GM12873 (cell line): ENCODE results near the gene TMEM145.

Source experiments
- TF ChIP-seq, protein P1 (sequence below): IDR thresholded peaks from 2 replicates; pipeline ENCODE4 v1.5.1; 2012; ENCODE audit warnings: low read depth, mild to moderate bottlenecking, moderate library complexity, low read length, control low read depth; ENCODE audit not compliant: insufficient read depth; ENCODE audit errors: missing control alignments

The TMEM145 gene

DNA sequence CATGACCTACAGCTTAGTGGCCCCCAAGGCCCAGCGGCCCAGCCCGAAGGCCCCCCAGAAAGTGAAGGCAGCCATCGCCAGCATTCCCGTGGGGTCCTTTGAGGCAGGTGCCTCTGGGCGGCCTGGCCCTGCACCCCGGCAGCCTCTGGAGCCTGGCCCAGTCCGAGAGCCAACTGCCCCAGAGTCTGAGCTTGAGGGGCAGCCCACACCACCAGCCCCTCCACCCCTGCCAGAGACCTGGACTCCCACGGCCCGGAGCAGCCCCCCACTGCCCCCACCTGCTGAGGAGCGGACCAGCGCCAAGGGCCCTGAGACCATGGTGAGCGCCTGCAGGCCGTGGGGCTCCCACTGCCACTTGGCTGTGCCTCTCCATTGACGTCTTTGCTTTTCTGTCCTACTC is 20.1 kb upstream of the TMEM145 start:
- TF ChIP-seq, protein P1, sequence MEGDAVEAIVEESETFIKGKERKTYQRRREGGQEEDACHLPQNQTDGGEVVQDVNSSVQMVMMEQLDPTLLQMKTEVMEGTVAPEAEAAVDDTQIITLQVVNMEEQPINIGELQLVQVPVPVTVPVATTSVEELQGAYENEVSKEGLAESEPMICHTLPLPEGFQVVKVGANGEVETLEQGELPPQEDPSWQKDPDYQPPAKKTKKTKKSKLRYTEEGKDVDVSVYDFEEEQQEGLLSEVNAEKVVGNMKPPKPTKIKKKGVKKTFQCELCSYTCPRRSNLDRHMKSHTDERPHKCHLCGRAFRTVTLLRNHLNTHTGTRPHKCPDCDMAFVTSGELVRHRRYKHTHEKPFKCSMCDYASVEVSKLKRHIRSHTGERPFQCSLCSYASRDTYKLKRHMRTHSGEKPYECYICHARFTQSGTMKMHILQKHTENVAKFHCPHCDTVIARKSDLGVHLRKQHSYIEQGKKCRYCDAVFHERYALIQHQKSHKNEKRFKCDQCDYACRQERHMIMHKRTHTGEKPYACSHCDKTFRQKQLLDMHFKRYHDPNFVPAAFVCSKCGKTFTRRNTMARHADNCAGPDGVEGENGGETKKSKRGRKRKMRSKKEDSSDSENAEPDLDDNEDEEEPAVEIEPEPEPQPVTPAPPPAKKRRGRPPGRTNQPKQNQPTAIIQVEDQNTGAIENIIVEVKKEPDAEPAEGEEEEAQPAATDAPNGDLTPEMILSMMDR = no peak

DNA sequence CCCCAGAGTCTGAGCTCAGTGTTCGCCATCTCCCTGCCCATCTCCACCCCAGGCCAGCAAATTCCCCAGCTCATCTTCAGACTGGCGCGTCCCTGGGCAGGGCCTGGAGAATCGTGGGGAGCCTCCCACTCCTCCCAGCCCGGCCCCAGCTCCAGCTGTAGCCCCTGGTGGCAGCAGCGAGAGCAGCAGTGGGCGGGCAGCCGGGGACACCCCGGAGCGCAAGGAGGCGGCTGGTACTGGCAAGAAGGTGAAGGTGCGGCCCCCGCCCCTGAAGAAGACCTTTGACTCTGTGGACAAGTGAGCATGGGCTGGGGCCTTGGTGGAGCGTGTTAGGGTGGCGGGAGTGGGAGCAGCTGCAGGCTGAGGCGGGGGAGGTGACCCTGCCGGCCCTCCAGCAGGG is 19.6 kb upstream of the TMEM145 start:
- TF ChIP-seq, protein P1 = no peak

DNA sequence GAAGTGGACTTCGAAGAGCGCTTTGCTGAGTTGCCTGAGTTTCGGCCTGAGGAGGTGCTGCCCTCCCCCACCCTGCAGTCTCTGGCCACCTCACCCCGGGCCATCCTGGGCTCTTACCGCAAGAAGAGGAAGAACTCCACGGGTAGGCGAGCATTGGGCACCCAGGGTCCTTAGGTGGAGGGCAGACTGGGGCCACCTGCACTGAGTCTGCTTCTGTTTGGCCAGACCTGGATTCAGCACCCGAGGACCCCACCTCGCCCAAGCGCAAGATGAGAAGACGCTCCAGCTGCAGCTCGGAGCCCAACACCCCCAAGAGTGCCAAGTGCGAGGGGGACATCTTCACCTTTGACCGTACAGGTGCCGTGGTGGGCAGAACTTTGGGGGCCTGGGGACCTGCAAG is 19.2 kb upstream of the TMEM145 start:
- TF ChIP-seq, protein P1 = no peak

DNA sequence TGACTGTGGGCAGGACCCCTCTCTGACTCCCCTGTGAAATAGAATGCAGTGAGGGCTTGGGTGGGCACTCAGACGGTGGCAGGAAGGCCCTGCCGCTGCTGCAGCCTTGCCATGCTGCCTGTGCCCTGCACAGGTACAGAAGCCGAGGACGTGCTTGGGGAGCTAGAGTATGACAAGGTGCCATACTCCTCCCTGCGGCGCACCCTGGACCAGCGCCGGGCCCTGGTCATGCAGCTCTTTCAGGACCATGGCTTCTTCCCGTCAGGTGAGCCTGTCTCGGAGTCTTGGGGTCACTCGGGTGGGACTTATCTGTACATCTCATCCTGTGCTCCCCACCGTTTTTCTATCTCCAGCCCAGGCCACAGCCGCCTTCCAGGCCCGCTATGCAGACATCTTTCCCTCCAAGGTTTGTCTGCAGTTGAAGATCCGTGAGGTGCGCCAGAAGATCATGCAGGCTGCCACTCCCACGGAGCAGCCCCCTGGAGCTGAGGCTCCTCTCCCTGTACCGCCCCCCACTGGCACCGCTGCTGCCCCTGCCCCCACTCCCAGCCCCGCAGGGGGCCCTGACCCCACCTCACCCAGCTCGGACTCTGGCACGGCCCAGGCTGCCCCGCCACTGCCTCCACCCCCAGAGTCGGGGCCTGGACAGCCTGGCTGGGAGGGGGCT is 18.5 kb upstream of the TMEM145 start:
- TF ChIP-seq, protein P1 = no peak

DNA sequence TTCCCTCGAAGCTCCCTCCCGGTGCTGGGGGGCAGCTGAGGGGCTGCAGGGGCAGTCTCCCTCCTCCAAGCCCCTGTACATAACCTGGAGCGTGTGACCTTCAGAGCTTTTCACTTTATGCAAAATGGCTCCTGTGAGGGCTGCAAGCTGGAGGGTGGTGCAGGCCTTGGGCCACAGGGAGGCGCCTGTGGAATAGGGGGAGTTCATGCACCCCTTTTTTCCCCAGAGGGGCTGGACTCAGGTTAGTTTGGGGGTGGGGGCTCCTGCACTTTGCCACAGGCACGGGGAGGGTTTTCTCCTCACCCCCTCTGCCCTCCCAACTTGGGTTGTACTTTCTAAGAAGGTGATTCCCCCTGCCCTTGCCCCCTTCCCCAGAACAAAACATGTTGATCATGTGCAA is 17.8 kb upstream of the TMEM145 start:
- TF ChIP-seq, protein P1 = no peak

DNA sequence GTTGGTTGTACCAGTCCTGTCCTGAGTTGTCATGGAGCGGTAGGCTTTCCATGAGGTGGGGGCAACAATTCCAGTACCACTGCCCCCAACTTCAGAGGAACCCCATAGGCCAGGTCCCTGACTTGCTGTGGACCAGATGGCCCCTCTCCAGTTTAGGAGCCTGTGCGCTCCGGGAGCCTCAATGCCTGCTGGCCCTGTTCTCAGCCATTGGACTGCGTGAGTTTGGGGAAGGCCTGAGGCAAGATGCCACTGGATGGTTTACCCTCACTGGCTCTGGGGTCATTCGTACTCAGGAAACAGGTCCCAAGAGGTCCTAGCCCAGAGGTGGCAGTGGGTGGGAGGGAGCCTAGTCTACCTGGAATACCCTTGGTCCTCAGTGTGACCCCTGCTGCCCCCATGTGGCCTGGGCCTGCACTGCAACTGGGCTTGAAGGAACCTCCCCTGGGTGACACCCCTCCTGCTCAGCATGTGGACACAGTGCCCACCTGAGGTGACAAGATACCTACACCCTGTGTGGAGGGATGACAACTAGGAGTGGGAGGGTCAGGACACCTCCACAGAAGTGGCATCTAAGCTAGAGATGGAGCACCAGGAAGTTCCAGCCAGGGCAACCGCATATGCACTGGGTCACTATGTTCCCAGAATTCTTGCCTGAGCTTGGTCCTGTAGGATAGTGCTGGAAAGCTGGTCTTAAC is 17.1 kb upstream of the TMEM145 start:
- TF ChIP-seq, protein P1 = peak; percentile 100

DNA sequence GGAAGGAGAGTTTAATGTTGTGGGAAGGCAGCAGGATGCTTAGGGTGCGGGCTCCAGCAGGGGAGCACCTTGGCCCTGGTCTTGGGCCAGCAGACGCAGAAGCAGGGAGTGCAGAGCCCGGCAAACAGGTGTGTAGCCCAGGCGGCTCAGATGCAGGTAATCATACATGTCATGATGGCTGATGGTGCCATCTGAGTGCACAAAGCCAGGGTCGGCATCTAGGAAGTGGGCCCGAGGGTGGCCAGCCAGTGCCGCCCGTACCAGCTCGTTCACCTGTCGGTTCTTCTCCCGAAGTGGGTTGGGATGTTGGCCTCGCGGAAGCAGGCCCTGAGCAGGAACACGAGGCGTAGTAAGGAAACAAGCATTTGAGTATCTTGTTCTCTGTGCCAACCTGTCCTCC is 16.1 kb upstream of the TMEM145 start:
- TF ChIP-seq, protein P1 = no peak
